K562 (cell line): ENCODE results near the gene TM7SF3. TPM values are rescaled to one million over a fixed set of nuclear protein-coding genes. Genes with fewer than 3 reads are reported as not detected.

ENCODE experiments used
- ATAC-seq: fragments of 200-7000 bp; cut with Tn5 transposase; 3 replicates; pipeline ENCODE4 v1.9.1; 2020; ENCODE audit warnings: moderate library complexity
- BruUV-seq: library from RNA; stranded (reverse); fragments of 400-500 nt; replicated peaks from 2 replicates; lab custom pipeline; 2021; lab: Mats Ljungman, UMichigan
- CTCF ChIA-PET: fragments of 300-600 bp; formaldehyde crosslinking; extraction: SDS; loops from one replicate; lab custom pipeline; 2021; ENCODE audit warnings: low intra/inter-chr PET ratio; lab: Yijun Ruan, JAX
- POLR2A ChIA-PET: fragments of 300-600, 350-650 bp; sonication (Branson Sonifier 250); formaldehyde crosslinking; extraction: SDS; loops from one replicate; lab custom pipeline; 2021; ENCODE audit warnings: antibody characterized with exemption, inconsistent platforms; lab: Yijun Ruan, JAX
- DNase-seq, 4 experiments: peaks; one replicate each; pipeline versions ENCODE4 v3.0.0 to v3.0.0-alpha.2; 2011 to 2018; ENCODE audit warnings: low spot score in 3 of 4, mixed read lengths in 3 of 4; ENCODE audit errors: extremely low read depth in 1 of 4
- FAIRE-seq: peaks from 2 replicates; lab custom pipeline; 2011; peaks lifted over from hg19 to GRCh38; lab: Jason Lieb, UNC
- H2AFZ ChIP-seq: 2 replicates; pipeline ENCODE4 v1.6.0; 2011; ENCODE audit warnings: low read depth, low read length, control low read depth, inconsistent platforms
- H3K27ac ChIP-seq: fragments of 200-600 bp; 3 replicates; pipeline ENCODE4 v1.8.0; 2011; ENCODE audit warnings: low read depth, mild to moderate bottlenecking, control low read depth, inconsistent platforms, low read length, moderate library complexity, mixed read lengths; ENCODE audit errors: extremely low read depth
- H3K27me3 ChIP-seq, 2 experiments: fragments of 300-600 bp in 1 of 2; 2 replicates in 1 of 2; 3 replicates in 1 of 2; pipeline versions ENCODE4 v1.6.0 to v1.8.0; 2011; ENCODE audit warnings: inconsistent platforms in 2 of 2, low read length in 2 of 2, mild to moderate bottlenecking in 1 of 2, mixed read lengths in 1 of 2, moderate library complexity in 1 of 2; ENCODE audit not compliant: control insufficient read depth in 2 of 2, insufficient read depth in 2 of 2
- H3K36me3 ChIP-seq: fragments of 300-600 bp; 3 replicates; pipeline ENCODE4 v1.8.0; 2011; ENCODE audit warnings: mild to moderate bottlenecking, low read length, inconsistent platforms; ENCODE audit not compliant: control insufficient read depth, insufficient read depth
- H3K4me1 ChIP-seq, 2 experiments: fragments of 200-600 bp in 1 of 2; replicated peaks in 1 of 2; 2 replicates in 1 of 2; 3 replicates in 1 of 2; pipeline versions ENCODE4 v1.5.1 to v1.8.0; 2011; ENCODE audit warnings: inconsistent platforms in 2 of 2, low read length in 2 of 2, mild to moderate bottlenecking in 1 of 2, mixed read lengths in 1 of 2, moderate library complexity in 1 of 2; ENCODE audit not compliant: control insufficient read depth in 2 of 2, insufficient read depth in 2 of 2
- H3K4me2 ChIP-seq: 2 replicates; pipeline ENCODE4 v1.6.1; 2011; ENCODE audit warnings: low read length, control low read depth, inconsistent platforms, mixed read lengths; ENCODE audit not compliant: insufficient read depth
- H3K4me3 ChIP-seq: fragments of 200-600 bp; sonication (generic), shearing (Covaris generic); 2 replicates; pipeline ENCODE4 v1.5.1; 2016; ENCODE audit warnings: control low read depth, inconsistent platforms
- H3K79me2 ChIP-seq: fragments of 200-600 bp; 3 replicates; pipeline ENCODE4 v1.8.0; 2011; ENCODE audit warnings: low read length, inconsistent platforms; ENCODE audit not compliant: control insufficient read depth, insufficient read depth
- H3K9ac ChIP-seq, 2 experiments: 2 replicates each; pipeline versions ENCODE4 v1.6.0 to v1.6.1; 2011; ENCODE audit warnings: low read depth in 2 of 2, low read length in 2 of 2, control low read depth in 1 of 2, inconsistent platforms in 1 of 2, mild to moderate bottlenecking in 1 of 2, mixed read lengths in 1 of 2; ENCODE audit not compliant: insufficient read depth in 1 of 2
- H3K9me1 ChIP-seq: one replicate; pipeline ENCODE4 v1.6.0; 2011; ENCODE audit warnings: inconsistent platforms, mild to moderate bottlenecking, low read length, moderate library complexity; ENCODE audit not compliant: control insufficient read depth, insufficient read depth
- H3K9me3 ChIP-seq: replicated peaks from 2 replicates; pipeline ENCODE4 v1.5.1; 2011; ENCODE audit warnings: low read depth, low read length, inconsistent platforms; ENCODE audit not compliant: control insufficient read depth, insufficient read depth
- H4K20me1 ChIP-seq: replicated peaks from 2 replicates; pipeline ENCODE4 v1.6.1; 2011; ENCODE audit warnings: low read length, inconsistent platforms, mixed read lengths; ENCODE audit not compliant: control insufficient read depth, insufficient read depth
- CHD4 ChIP-seq: fragments of 200-600 bp; sonication (generic); IDR thresholded peaks from 3 replicates; pipeline ENCODE4 v1.6.1; 2012; ENCODE audit warnings: low read depth, mild to moderate bottlenecking, mixed read lengths, low read length, inconsistent platforms; ENCODE audit not compliant: insufficient read depth, insufficient replicate concordance, poor library complexity, severe bottlenecking
- ELF1 ChIP-seq: fragments of 200-800 bp; sonication (Bioruptor generic); IDR thresholded peaks from 2 replicates; pipeline ENCODE4 v1.6.1; 2016; ENCODE audit warnings: missing genetic modification characterization, missing compliant biosample characterization
- L3MBTL2 ChIP-seq: fragments of 450-650 bp; IDR thresholded peaks from 2 replicates; pipeline ENCODE4 v1.6.1; 2016; ENCODE audit warnings: mild to moderate bottlenecking, moderate library complexity
- LARP7 ChIP-seq: fragments of 450-650 bp; IDR thresholded peaks from 2 replicates; pipeline ENCODE4 v1.6.1; 2016
- MXI1 ChIP-seq: IDR thresholded peaks from 2 replicates; pipeline ENCODE4 v1.6.1; 2011; ENCODE audit warnings: low read depth, mild to moderate bottlenecking, improper control_type of control experiment, low read length
- PTRF ChIP-seq: fragments of 450-650 bp; IDR thresholded peaks from 2 replicates; pipeline ENCODE4 v1.6.1; 2016; ENCODE audit warnings: mild to moderate bottlenecking, missing genetic modification characterization, missing compliant biosample characterization
- RBBP5 ChIP-seq: fragments of 200-600 bp; sonication (generic); IDR thresholded peaks from 2 replicates; pipeline ENCODE4 v1.6.1; 2012; ENCODE audit warnings: borderline replicate concordance, mild to moderate bottlenecking, low read length, control low read depth, inconsistent platforms; ENCODE audit not compliant: insufficient read depth, poor library complexity, severe bottlenecking
- ZBTB12 ChIP-seq: fragments of 250-450 bp; sonication (Bioruptor Pico); IDR thresholded peaks from 2 replicates; pipeline ENCODE4 v1.4.0; 2020
- ZNF75A ChIP-seq: fragments of 450-650 bp; formaldehyde crosslinking; IDR thresholded peaks from 2 replicates; pipeline ENCODE4 v1.4.0; 2020; ENCODE audit warnings: mild to moderate bottlenecking
- WGBS: fragments of 100-300 bp; shearing (Covaris generic); methylation state at CpG from one replicate; pipeline ENCODE4 v1.1.6; 2016; ENCODE audit warnings: low coverage, mixed read lengths; ENCODE audit not compliant: insufficient coverage; ENCODE audit errors: missing lambda C conversion rate; 5-methylcytosine and 5-hydroxymethylcytosine counted together
- in situ Hi-C: fragments of 300-500 bp; cut with MboI; formaldehyde crosslinking; loops from 4 replicates; pipeline ENCODE4 v1.15.0; 2018; ENCODE audit warnings: inconsistent platforms, mixed read lengths
- intact Hi-C: fragments of 100-400 bp; cut with micrococcal nuclease; formaldehyde crosslinking; loops from 2 replicates; pipeline ENCODE4 v1.14.2; 2022
- polyA plus RNA-seq, 8 experiments: library from polyadenylated mRNA; depleted of rRNA in 4 of 8; stranded (reverse) in 5 of 8; unstranded in 3 of 8; fragments of >200 nt; fragmentation: Nextera tagmentation in 2 of 8; fragmentation: Illumina TruSeq in 1 of 8; extraction: Ambion mirVana in 2 of 8; extraction: Trizol in 1 of 8; gene quantifications; 2 replicates each; pipeline versions ENCODE4 v1.2.1 to v1.2.3, GENCODE V29; 2011 to 2014; ENCODE audit warnings: inconsistent platforms in 1 of 8, missing spikeins in 1 of 8
- total RNA-seq, 7 experiments: library from RNA; depleted of rRNA in 6 of 7; stranded (reverse); fragments of >200 nt in 6 of 7; fragmentation: Illumina TruSeq in 2 of 7; extraction: Trizol in 2 of 7; gene quantifications; 2 replicates each; pipeline versions ENCODE4 v1.2.1 to v1.2.3, GENCODE V29; 2011 to 2021; ENCODE audit warnings: low replicate concordance in 1 of 7

The TM7SF3 gene
- total and polyA plus RNA-seq, 9 of the 15 experiments (the other 6 are each of a cell fraction or from before 2014, with no cell fraction given), result 9.3 to 90.4 (median 24.8) TPM

- Histone ChIP-seq H3K4me2 (no peak overlapping the region), H3K9me1 (no peaks in the 10 kb centered on the region), H3K79me2 (no peaks in the 10 kb centered on the region), H3K4me1 (no peaks in the 10 kb centered on the region)
- DNase-seq (no peak), ATAC-seq (no peak), FAIRE-seq (no peak)
- no TSS peak for BruUV-seq
- TF ChIP-seq LARP7, result no peak
- TF ChIP-seq RBBP5, result no peak
- TF ChIP-seq PTRF (tag), result no peak
- no peak for TF ChIP-seq CHD4
- TF ChIP-seq ZNF75A (CRISPR knock-in tag), result no peak
- no peak for TF ChIP-seq L3MBTL2
- TF ChIP-seq MXI1, result no peak
- TF ChIP-seq ELF1 (tag), result no peak
- TF ChIP-seq ZBTB12 (CRISPR knock-in tag), result no peak
- TF ChIP-seq, all 486 proteins: peak for 0
- whole genome bisulfite sequencing, result 80% methylated on average over 2 of the region's 2 CpGs
- intact Hi-C loops, result no loop called here
- H3K9me3 ChIP-seq, result no peaks in the 10 kb centered on the region
- H3K9ac ChIP-seq, result no peak overlapping the region
- H2AFZ ChIP-seq, result no peak overlapping the region
- POLR2A ChIA-PET, result no interaction called here
- no peaks in the 10 kb centered on the region for H3K27me3 ChIP-seq
- in situ Hi-C loops, result no loop called here
- H3K36me3 ChIP-seq, result peaks cover 12% of the 10 kb centered on the region; the same call in 2 of the 3 replicates
- H4K20me1 ChIP-seq, result no peaks in the 10 kb centered on the region
- CTCF ChIA-PET, result no interaction called here
- H3K27ac ChIP-seq, result no peak overlapping the region
- H3K4me3 ChIP-seq, result no peak overlapping the region
Observed at GRCh38 chr12:26970136-26970535, 44.0 kb downstream of the TM7SF3 start.
